ENCODE results near the gene CHN2. TPM values are rescaled to one million over a fixed set of nuclear protein-coding genes. Genes with fewer than 3 reads are reported as not detected.

The CHN2 gene
- total RNA-seq, 2 experiments from 2014 or later = 1.7 to 1.8 TPM

- no peaks in the 10 kb centered on the region for H3K36me3 Mint-ChIP-seq (ENCODE audit: low read depth)
- H3K27me3 Mint-ChIP-seq = no peaks in the 10 kb centered on the region
- H3K9me3 Mint-ChIP-seq = peaks cover 3% of the 10 kb centered on the region
- TF ChIP-seq, protein P1, sequence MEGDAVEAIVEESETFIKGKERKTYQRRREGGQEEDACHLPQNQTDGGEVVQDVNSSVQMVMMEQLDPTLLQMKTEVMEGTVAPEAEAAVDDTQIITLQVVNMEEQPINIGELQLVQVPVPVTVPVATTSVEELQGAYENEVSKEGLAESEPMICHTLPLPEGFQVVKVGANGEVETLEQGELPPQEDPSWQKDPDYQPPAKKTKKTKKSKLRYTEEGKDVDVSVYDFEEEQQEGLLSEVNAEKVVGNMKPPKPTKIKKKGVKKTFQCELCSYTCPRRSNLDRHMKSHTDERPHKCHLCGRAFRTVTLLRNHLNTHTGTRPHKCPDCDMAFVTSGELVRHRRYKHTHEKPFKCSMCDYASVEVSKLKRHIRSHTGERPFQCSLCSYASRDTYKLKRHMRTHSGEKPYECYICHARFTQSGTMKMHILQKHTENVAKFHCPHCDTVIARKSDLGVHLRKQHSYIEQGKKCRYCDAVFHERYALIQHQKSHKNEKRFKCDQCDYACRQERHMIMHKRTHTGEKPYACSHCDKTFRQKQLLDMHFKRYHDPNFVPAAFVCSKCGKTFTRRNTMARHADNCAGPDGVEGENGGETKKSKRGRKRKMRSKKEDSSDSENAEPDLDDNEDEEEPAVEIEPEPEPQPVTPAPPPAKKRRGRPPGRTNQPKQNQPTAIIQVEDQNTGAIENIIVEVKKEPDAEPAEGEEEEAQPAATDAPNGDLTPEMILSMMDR (IDR thresholded peaks at IDR 0.05) = no peak
- intact Hi-C loops (cut with micrococcal nuclease) = no loop called here
- POLR2A ChIA-PET = no interaction called here
- DNase-seq (no peak), ATAC-seq (no peak)
- CTCF ChIA-PET = interaction anchor here (1.1 kb wide), 1 partner anchor 115 kb away, joined by 3 read pairs; no protein-coding TSS in a partner anchor
- no peak overlapping the region for H3K4me3 Mint-ChIP-seq
- H3K27ac Mint-ChIP-seq = no peak overlapping the region
- no peaks in the 10 kb centered on the region for H3K4me1 Mint-ChIP-seq (ENCODE audit: low read depth)
These were observed 110.2 kb downstream of the CHN2 start for GRCh38 chr7:29304756-29305155.

- no peak for ATAC-seq
- no peaks in the 10 kb centered on the region for H3K36me3 Mint-ChIP-seq (ENCODE audit: low read depth)
- no peak overlapping the region for H3K4me3 Mint-ChIP-seq
- TF ChIP-seq, protein P1 (IDR thresholded peaks at IDR 0.05) = no peak
- no peaks in the 10 kb centered on the region for H3K4me1 Mint-ChIP-seq (ENCODE audit: low read depth)
- no peak for DNase-seq
- intact Hi-C loops (cut with micrococcal nuclease) = no loop called here
- no peak overlapping the region for H3K27ac Mint-ChIP-seq
- ChIA-PET CTCF (interaction anchor here (1.0 to 1.3 kb wide), 2 partner anchors 16 to 116 kb away, joined by 3 read pairs; no protein-coding TSS in a partner anchor), POLR2A (no interaction called here)
- H3K9me3 Mint-ChIP-seq = peaks cover 11% of the 10 kb centered on the region
- H3K27me3 Mint-ChIP-seq = no peaks in the 10 kb centered on the region
These were observed 111.9 kb downstream of the CHN2 start for GRCh38 chr7:29306319-29306991.

- Mint-ChIP-seq H3K9me3 (peaks cover 11% of the 10 kb centered on the region), H3K36me3 (ENCODE audit: low read depth) (no peaks in the 10 kb centered on the region), H3K4me1 (ENCODE audit: low read depth) (no peaks in the 10 kb centered on the region), H3K4me3 (no peak overlapping the region), H3K27me3 (no peaks in the 10 kb centered on the region), H3K27ac (no peak overlapping the region)
- ChIA-PET POLR2A (no interaction called here), CTCF (interaction anchor here (1.2 to 1.4 kb wide), 2 partner anchors 13 to 118 kb away, joined by 3 to 4 read pairs; no protein-coding TSS in a partner anchor)
- intact Hi-C loops (cut with micrococcal nuclease) = no loop called here
- ATAC-seq (no peak), DNase-seq (no peak)
- TF ChIP-seq, protein P1 (IDR thresholded peaks at IDR 0.05) = no peak
These were observed 113.8 kb downstream of the CHN2 start for GRCh38 chr7:29308424-29308823.

DNA sequence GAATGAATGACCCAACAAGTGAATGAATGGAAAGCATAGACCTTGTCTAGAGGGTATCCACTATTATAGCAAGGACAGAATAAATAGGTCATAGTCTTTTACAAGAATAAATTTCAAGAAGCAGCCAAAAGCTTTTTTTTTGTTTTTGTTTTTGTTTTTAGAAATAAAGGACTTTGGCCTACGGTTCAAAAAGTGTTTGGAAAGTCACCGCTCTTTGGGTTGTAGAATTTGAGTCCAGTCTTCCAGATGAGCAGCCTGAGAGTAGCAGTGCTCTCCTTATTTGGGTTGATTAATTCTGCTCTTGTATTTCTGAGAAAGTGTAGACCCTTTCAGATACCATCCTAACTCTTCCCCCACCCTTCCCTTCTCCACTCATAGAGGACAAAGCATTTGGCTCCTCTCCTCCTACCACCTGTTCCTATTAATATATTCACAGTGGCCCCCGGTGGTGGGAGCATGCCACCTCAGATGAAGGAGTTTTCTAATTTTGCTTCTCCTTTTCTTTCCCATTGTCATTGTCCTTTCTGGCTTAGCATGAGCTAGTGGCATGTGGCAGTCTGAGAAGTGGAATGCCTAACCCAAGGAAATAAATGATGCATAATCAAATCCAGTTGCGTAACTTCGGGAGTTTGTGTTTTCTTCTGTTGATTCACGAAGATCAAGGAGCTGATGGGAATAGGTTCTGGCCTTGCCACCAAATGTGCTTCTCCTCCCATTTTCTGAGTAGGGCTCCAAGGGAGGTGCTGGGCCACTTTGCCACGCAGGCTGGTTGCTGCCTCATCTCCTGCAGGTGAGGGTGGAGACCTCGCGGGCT lies 114.7 kb downstream of the CHN2 start:
- no peak for ATAC-seq
- no peaks in the 10 kb centered on the region for H3K36me3 Mint-ChIP-seq (ENCODE audit: low read depth)
- POLR2A ChIA-PET = no interaction called here
- no peaks in the 10 kb centered on the region for H3K27me3 Mint-ChIP-seq
- TF ChIP-seq, protein P1 (IDR thresholded peaks at IDR 0.05) = no peak
- no peaks in the 10 kb centered on the region for H3K4me1 Mint-ChIP-seq (ENCODE audit: low read depth)
- H3K27ac Mint-ChIP-seq = no peak overlapping the region
- peaks cover 11% of the 10 kb centered on the region for H3K9me3 Mint-ChIP-seq
- intact Hi-C loops (cut with micrococcal nuclease) = no loop called here
- peak; percentile 7 for DNase-seq
- CTCF ChIA-PET = interaction anchor here (0.7 to 1.4 kb wide), 4 partner anchors 13 to 386 kb away, joined by 3 to 5 read pairs (median 4); no protein-coding TSS in a partner anchor
- H3K4me3 Mint-ChIP-seq = no peak overlapping the region

GRCh38 chr7:29310625-29311024 lies 116.0 kb downstream of the CHN2 start:
- Mint-ChIP-seq H3K4me1 (ENCODE audit: low read depth) (no peaks in the 10 kb centered on the region), H3K9me3 (peaks cover 11% of the 10 kb centered on the region), H3K4me3 (no peak overlapping the region), H3K27ac (no peak overlapping the region), H3K27me3 (no peaks in the 10 kb centered on the region), H3K36me3 (ENCODE audit: low read depth) (no peaks in the 10 kb centered on the region)
- TF ChIP-seq, protein P1 (IDR thresholded peaks at IDR 0.05) = no peak
- POLR2A ChIA-PET = no interaction called here
- CTCF ChIA-PET = interaction anchor here (0.6 kb wide), 1 partner anchor 195 kb away, joined by 3 read pairs; no protein-coding TSS in a partner anchor
- ATAC-seq (no peak), DNase-seq (no peak)
- intact Hi-C loops (cut with micrococcal nuclease) = no loop called here

Measured in activated CD8-positive, alpha-beta T cell treated with anti-CD3 and anti-CD28 coated beads for 36 hours (primary cell).